ENCODE data around the gene SPC25. TPM values are rescaled to one million over a fixed set of nuclear protein-coding genes. Genes with fewer than 3 reads are reported as not detected.

The SPC25 gene
- total RNA-seq, 1 experiment from 2014 or later = 29.8 TPM

DNA sequence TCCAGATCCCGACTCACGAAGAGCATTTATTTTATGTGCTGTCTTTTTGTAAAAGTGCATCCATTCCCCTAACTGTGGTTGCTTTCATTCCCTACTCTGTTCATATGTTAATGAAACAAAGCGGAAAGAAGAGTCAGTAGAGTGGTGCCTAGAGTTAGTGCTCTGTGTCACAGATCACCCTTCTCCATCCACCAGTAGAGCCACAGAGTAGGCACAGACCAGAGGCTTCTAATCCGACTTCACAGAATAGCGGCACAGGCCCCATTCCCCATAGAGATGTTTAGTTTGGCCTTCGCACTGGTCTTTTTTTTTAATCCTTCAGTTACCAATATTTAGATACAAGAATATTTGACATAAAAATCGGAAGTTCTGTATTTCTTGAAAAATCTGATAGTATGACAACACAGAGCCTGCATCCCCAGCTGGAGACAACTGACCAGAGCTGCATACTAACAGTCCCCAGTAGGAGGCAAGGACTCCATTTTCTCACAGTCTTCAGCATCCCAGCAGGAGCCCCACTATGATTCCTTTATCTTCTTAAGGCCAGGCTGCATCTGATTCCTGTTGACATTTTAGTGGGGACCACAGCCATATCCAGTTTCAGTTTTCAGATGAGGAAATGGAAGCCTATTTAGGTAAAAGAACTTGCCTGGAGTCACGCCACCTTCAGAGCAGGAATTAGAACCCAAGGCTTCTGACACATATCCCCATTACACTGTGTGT is 17.9 kb upstream of the SPC25 start:
- ChIA-PET RAD21 (ENCODE audit: low non-redundant PET in 1 of 2, low total read pairs in 2 of 2, uncharacterized antibody in 2 of 2, unreplicated experiment in 2 of 2) (no interaction called here), POLR2A (no interaction called here), CTCF (no interaction called here)
- H3K4me2 ChIP-seq (ENCODE audit: low read length) = no peak overlapping the region
- no peaks in the 10 kb centered on the region for H3K27me3 ChIP-seq (ENCODE audit: insufficient read depth, low read length)
- DNase-seq (ENCODE audit: low read depth, low spot score) (no peak), ATAC-seq (no peak)
- no peaks in the 10 kb centered on the region for H3K9me3 ChIP-seq (ENCODE audit: control insufficient read depth in 1 of 2, insufficient read depth in 1 of 2, low read depth in 1 of 2, low read length in 2 of 2)
- no peaks in the 10 kb centered on the region for H3K4me1 ChIP-seq (ENCODE audit: control insufficient read depth in 1 of 2, insufficient read depth in 2 of 2, low read length in 2 of 2)
- no peaks in the 10 kb centered on the region for H4K20me1 ChIP-seq (ENCODE audit: insufficient read depth)
- H3K79me2 ChIP-seq (ENCODE audit: insufficient read depth, low read length) = no peaks in the 10 kb centered on the region
- intact Hi-C loops (cut with micrococcal nuclease) = no loop called here
- H3K36me3 ChIP-seq (ENCODE audit: control insufficient read depth in 1 of 2, insufficient read depth in 2 of 2, low read length in 2 of 2) = no peaks in the 10 kb centered on the region
- H2AFZ ChIP-seq (ENCODE audit: low read depth, low read length, poor library complexity, severe bottlenecking) = no peak overlapping the region
- BruUV-seq (replicated peaks) = no TSS peak
- no peak overlapping the region for H3K9ac ChIP-seq (ENCODE audit: low read length)
- no peaks in the 10 kb centered on the region for H3K9me2 ChIP-seq (ENCODE audit: insufficient read depth)
- no peak overlapping the region for H3K4me3 ChIP-seq (replicated peaks in 1 of 2; ENCODE audit: low read depth in 1 of 2, low read length in 2 of 2)
- no peak overlapping the region for H3K27ac ChIP-seq (ENCODE audit: low read depth, low read length)
- TF ChIP-seq ATF3 (IDR thresholded peaks at IDR 0.05) (no peak), SIN3A (IDR thresholded peaks at IDR 0.05; ENCODE audit: low read depth) (no peak), FOSL1 (IDR thresholded peaks at IDR 0.05; ENCODE audit: low read depth) (no peak), POLR2A (IDR thresholded peaks at IDR 0.05; ENCODE audit: borderline replicate concordance, extremely low read depth, insufficient read depth, insufficient read length) (no peak), EGR1 (IDR thresholded peaks at IDR 0.05; ENCODE audit: low read depth) (no peak), YY1 (IDR thresholded peaks at IDR 0.05; ENCODE audit: extremely low read depth, insufficient replicate concordance, low read depth, low read length) (no peak), SP1 (IDR thresholded peaks at IDR 0.05; ENCODE audit: low read depth) (no peak), ELF1 (IDR thresholded peaks at IDR 0.05; ENCODE audit: borderline replicate concordance, low read depth) (no peak), SRF (IDR thresholded peaks at IDR 0.05; ENCODE audit: low read depth) (no peak)
- TF ChIP-seq, protein P1, sequence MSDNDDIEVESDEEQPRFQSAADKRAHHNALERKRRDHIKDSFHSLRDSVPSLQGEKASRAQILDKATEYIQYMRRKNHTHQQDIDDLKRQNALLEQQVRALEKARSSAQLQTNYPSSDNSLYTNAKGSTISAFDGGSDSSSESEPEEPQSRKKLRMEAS (IDR thresholded peaks at IDR 0.05) = no peak
- TF ChIP-seq, protein P2, sequence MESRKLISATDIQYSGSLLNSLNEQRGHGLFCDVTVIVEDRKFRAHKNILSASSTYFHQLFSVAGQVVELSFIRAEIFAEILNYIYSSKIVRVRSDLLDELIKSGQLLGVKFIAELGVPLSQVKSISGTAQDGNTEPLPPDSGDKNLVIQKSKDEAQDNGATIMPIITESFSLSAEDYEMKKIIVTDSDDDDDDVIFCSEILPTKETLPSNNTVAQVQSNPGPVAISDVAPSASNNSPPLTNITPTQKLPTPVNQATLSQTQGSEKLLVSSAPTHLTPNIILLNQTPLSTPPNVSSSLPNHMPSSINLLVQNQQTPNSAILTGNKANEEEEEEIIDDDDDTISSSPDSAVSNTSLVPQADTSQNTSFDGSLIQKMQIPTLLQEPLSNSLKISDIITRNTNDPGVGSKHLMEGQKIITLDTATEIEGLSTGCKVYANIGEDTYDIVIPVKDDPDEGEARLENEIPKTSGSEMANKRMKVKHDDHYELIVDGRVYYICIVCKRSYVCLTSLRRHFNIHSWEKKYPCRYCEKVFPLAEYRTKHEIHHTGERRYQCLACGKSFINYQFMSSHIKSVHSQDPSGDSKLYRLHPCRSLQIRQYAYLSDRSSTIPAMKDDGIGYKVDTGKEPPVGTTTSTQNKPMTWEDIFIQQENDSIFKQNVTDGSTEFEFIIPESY (IDR thresholded peaks at IDR 0.05; ENCODE audit: extremely low read depth, insufficient replicate concordance, low read length) = no peak

Measured in HCT116 (cell line).